ENCODE data around the gene ALAS1. TPM values are rescaled to one million over a fixed set of nuclear protein-coding genes. Genes with fewer than 3 reads are reported as not detected.

ALAS1 gene
- total RNA-seq, 4 donors from 2014 or later = 17.5 to 43.1 (median 32.2) TPM

- no peak for TF ChIP-seq CTCF (IDR thresholded peaks at IDR 0.05)
- no peak for TF ChIP-seq POLR2A (IDR thresholded peaks at IDR 0.05)
- 50 to 61% methylated on average over 4 of the region's 4 CpGs for WGBS, 2 donors
- intact Hi-C loops (cut with DNase I; ENCODE audit: low total_unique reads) = no loop called here
- DNase-seq (ENCODE audit: low spot score in 2 of 2) = no peak
- H3K4me3 ChIP-seq (ENCODE audit: low read depth, poor library complexity, severe bottlenecking) = no peak overlapping the region
Measured at GRCh38 chr3:52181543-52181942, 16.4 kb upstream of the ALAS1 start.

GRCh38 chr3:52182196-52182595, 15.8 kb upstream of the ALAS1 start:
- 87 to 91% methylated on average over 5 of the region's 5 CpGs for WGBS, 2 donors
- intact Hi-C loops (cut with DNase I; ENCODE audit: low total_unique reads) = no loop called here
- no peak overlapping the region for H3K4me3 ChIP-seq (ENCODE audit: low read depth, poor library complexity, severe bottlenecking)
- no peak for TF ChIP-seq CTCF (IDR thresholded peaks at IDR 0.05)
- no peak for TF ChIP-seq POLR2A (IDR thresholded peaks at IDR 0.05)
- no peak for DNase-seq (ENCODE audit: low spot score in 2 of 2)

- H3K4me3 ChIP-seq (ENCODE audit: low read depth, poor library complexity, severe bottlenecking) = no peak overlapping the region
- intact Hi-C loops (cut with DNase I; ENCODE audit: low total_unique reads) = no loop called here
- whole genome bisulfite sequencing, 2 donors = 88 to 97% methylated on average over 4 of the region's 4 CpGs
- TF ChIP-seq POLR2A (IDR thresholded peaks at IDR 0.05) (no peak), CTCF (IDR thresholded peaks at IDR 0.05) (no peak)
- no peak for DNase-seq (ENCODE audit: low spot score in 2 of 2)
Measured at GRCh38 chr3:52182691-52183090, 15.3 kb upstream of the ALAS1 start.

DNA sequence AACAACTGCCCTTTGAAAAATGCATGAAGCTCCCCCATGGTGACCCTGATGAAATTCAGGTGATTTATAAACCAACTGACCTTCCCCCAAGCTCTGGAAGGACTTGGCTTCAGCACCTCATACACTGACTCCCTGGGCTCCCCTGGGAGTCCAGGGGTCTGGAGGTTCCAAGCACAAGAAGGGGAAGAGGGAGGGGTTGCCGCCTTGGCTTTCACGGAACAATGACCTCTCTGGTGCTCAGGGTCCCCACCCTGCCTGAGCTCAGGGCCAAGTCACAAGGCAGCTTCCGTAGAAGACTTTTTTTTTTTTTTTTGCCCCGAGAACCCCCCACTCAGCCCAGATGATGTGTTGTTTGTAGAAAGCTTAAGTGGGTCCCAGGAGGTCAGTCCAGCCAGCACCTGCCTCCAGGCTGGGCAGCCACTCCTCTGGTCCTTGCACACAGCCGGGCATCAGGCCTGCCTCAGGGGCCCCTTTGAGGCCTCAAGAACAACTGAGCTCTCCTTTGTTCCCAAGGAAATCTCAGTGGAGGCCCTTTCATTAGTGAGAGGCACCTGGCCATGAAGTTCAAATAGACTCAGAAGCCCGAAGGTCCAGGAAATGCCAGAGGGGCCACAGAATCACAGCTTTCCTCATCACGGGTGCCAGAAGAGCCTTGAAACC, 14.0 kb upstream of the ALAS1 start:
- intact Hi-C loops (cut with DNase I; ENCODE audit: low total_unique reads) = no loop called here
- H3K4me3 ChIP-seq (ENCODE audit: low read depth, poor library complexity, severe bottlenecking) = no peak overlapping the region
- 80 to 89% methylated on average over 7 of the region's 7 CpGs for WGBS, 2 donors
- no peak for DNase-seq (ENCODE audit: low spot score in 2 of 2)
- TF ChIP-seq CTCF (IDR thresholded peaks at IDR 0.05) = no peak
- TF ChIP-seq POLR2A (IDR thresholded peaks at IDR 0.05) = no peak

DNA sequence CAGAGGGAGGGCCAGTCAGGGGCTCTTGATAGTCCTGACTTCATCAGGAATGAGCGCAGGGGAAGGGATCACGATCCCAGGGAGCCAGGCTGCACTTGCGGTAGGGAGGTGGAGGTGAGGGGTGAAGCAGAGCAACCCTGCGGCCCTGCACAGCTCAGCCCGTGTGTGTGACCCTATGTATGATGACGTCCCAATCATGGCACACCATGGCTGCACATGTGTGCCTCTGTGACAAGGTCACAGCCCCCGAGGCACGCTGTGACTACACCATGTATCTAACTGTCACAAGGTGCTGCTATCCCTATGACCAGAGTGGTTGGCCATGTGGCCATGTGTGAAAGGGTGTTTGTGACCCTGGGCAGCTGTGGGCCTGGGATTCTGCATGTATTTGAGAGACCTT, 13.3 kb upstream of the ALAS1 start:
- intact Hi-C loops (cut with DNase I; ENCODE audit: low total_unique reads) = no loop called here
- 90 to 94% methylated on average over 8 of the region's 8 CpGs for WGBS, 2 donors
- TF ChIP-seq POLR2A (IDR thresholded peaks at IDR 0.05) (no peak), CTCF (IDR thresholded peaks at IDR 0.05) (no peak)
- H3K4me3 ChIP-seq (ENCODE audit: low read depth, poor library complexity, severe bottlenecking) = no peak overlapping the region
- no peak for DNase-seq (ENCODE audit: low spot score in 2 of 2)

GRCh38 chr3:52185311-52185710, 12.6 kb upstream of the ALAS1 start:
- intact Hi-C loops (cut with DNase I; ENCODE audit: low total_unique reads) = no loop called here
- no peak for TF ChIP-seq POLR2A (IDR thresholded peaks at IDR 0.05)
- TF ChIP-seq CTCF (IDR thresholded peaks at IDR 0.05) = no peak
- 88 to 94% methylated on average over 6 of the region's 6 CpGs for WGBS, 2 donors
- no peak overlapping the region for H3K4me3 ChIP-seq (ENCODE audit: low read depth, poor library complexity, severe bottlenecking)
- no peak for DNase-seq (ENCODE audit: low spot score in 2 of 2)

All from lower leg skin (tissue), 4 donors.